KMS-11 (cell line): Measurements from ENCODE around the gene PROCR.

Source experiments
- H2AFZ ChIP-seq: fragments of 200-600 bp; sonication (generic); 2 replicates; pipeline ENCODE4 v1.6.1; 2016; ENCODE audit warnings: antibody characterized with exemption, mixed run types, low read depth
- H3K27ac ChIP-seq: fragments of 200-600 bp; sonication (generic); 2 replicates; pipeline ENCODE4 v1.6.1; 2016; ENCODE audit warnings: mild to moderate bottlenecking, mixed run types
- H3K27me3 ChIP-seq: fragments of 200-600 bp; sonication (generic); 2 replicates; pipeline ENCODE4 v1.6.1; 2017; ENCODE audit warnings: mild to moderate bottlenecking, low read depth, mixed run types, moderate library complexity; ENCODE audit not compliant: insufficient read depth
- H3K36me3 ChIP-seq: fragments of 200-600 bp; sonication (generic); 2 replicates; pipeline ENCODE4 v1.6.1; 2017; ENCODE audit warnings: mild to moderate bottlenecking, mixed run types; ENCODE audit not compliant: insufficient read depth
- H3K4me1 ChIP-seq: fragments of 200-600 bp; sonication (generic); 2 replicates; pipeline ENCODE4 v1.6.1; 2016; ENCODE audit warnings: mild to moderate bottlenecking, low read depth, mixed run types; ENCODE audit not compliant: poor library complexity, severe bottlenecking
- H3K4me2 ChIP-seq: fragments of 200-600 bp; sonication (generic); 2 replicates; pipeline ENCODE4 v1.7.0; 2016; ENCODE audit warnings: mild to moderate bottlenecking, mixed run types
- H3K4me3 ChIP-seq: fragments of 200-600 bp; sonication (generic); IDR thresholded peaks from 2 replicates; pipeline ENCODE4 v1.6.1; 2017; ENCODE audit warnings: low read depth, low read length, mixed read lengths; ENCODE audit not compliant: insufficient read depth
- H3K79me2 ChIP-seq: fragments of 200-600 bp; sonication (generic); 2 replicates; pipeline ENCODE4 v1.6.1; 2016; ENCODE audit warnings: low read depth, mixed run types; ENCODE audit not compliant: insufficient read depth
- H3K9ac ChIP-seq: fragments of 200-600 bp; sonication (generic); 2 replicates; pipeline ENCODE4 v1.6.1; 2016; ENCODE audit warnings: mild to moderate bottlenecking, mixed run types
- H4K20me1 ChIP-seq: fragments of 200-600 bp; sonication (generic); 2 replicates; pipeline ENCODE4 v1.6.1; 2016; ENCODE audit warnings: mild to moderate bottlenecking, mixed run types; ENCODE audit not compliant: insufficient read depth
- CTCF ChIP-seq: fragments of 200-600 bp; sonication (generic); conservative IDR thresholded peaks from 2 replicates; pipeline ENCODE4 v1.6.1; 2017; ENCODE audit warnings: low read depth, mild to moderate bottlenecking, antibody characterized with exemption, low read length, moderate library complexity, mixed read lengths

Gene PROCR

GRCh38 chr20:35223941-35224340 is 52.1 kb downstream of the PROCR start:
- no peak overlapping the region for H3K9ac ChIP-seq
- no peaks in the 10 kb centered on the region for H3K4me1 ChIP-seq
- no peaks in the 10 kb centered on the region for H4K20me1 ChIP-seq
- H3K27ac ChIP-seq = no peak overlapping the region
- H3K27me3 ChIP-seq = no peaks in the 10 kb centered on the region; the same call in none of the 2 replicates
- no peaks in the 10 kb centered on the region for H3K36me3 ChIP-seq
- no peak overlapping the region for H3K4me2 ChIP-seq
- TF ChIP-seq CTCF = no peak
- H2AFZ ChIP-seq = no peak overlapping the region
- H3K79me2 ChIP-seq = no peaks in the 10 kb centered on the region
- H3K4me3 ChIP-seq = no peak overlapping the region

GRCh38 chr20:35224536-35224935 is 52.7 kb downstream of the PROCR start:
- H3K27ac ChIP-seq = no peak overlapping the region
- H2AFZ ChIP-seq = no peak overlapping the region
- H4K20me1 ChIP-seq = no peaks in the 10 kb centered on the region
- no peak overlapping the region for H3K4me2 ChIP-seq
- no peak overlapping the region for H3K4me3 ChIP-seq
- no peaks in the 10 kb centered on the region for H3K4me1 ChIP-seq
- no peaks in the 10 kb centered on the region for H3K79me2 ChIP-seq
- no peaks in the 10 kb centered on the region for H3K36me3 ChIP-seq
- no peak overlapping the region for H3K9ac ChIP-seq
- TF ChIP-seq CTCF = no peak
- no peaks in the 10 kb centered on the region; the same call in none of the 2 replicates for H3K27me3 ChIP-seq

- no peaks in the 10 kb centered on the region for H4K20me1 ChIP-seq
- no peaks in the 10 kb centered on the region for H3K36me3 ChIP-seq
- H3K27ac ChIP-seq = no peak overlapping the region
- H3K4me1 ChIP-seq = no peaks in the 10 kb centered on the region
- no peak overlapping the region for H3K4me2 ChIP-seq
- H3K4me3 ChIP-seq = no peak overlapping the region
- H3K9ac ChIP-seq = no peak overlapping the region
- no peaks in the 10 kb centered on the region for H3K79me2 ChIP-seq
- TF ChIP-seq CTCF = no peak
- no peak overlapping the region for H2AFZ ChIP-seq
- no peaks in the 10 kb centered on the region; the same call in none of the 2 replicates for H3K27me3 ChIP-seq
Observed at GRCh38 chr20:35225319-35226125, 53.6 kb downstream of the PROCR start.

- Histone ChIP-seq H3K27me3 (no peaks in the 10 kb centered on the region; the same call in none of the 2 replicates), H3K27ac (no peak within 1 kb of the TSS), H3K4me2 (no peak within 1 kb of the TSS), H3K4me1 (no peaks in the 10 kb centered on the region), H2AFZ (no peak within 1 kb of the TSS), H3K9ac (no peak within 1 kb of the TSS), H3K79me2 (no peaks in the 10 kb centered on the region), H3K4me3 (no peak within 1 kb of the TSS), H3K36me3 (no peaks in the 10 kb centered on the region), H4K20me1 (no peaks in the 10 kb centered on the region)
- TF ChIP-seq CTCF = no peak
Observed at GRCh38 chr20:35226126-35226883, 54.4 kb downstream of the PROCR start, which contains the start of gene MMP24. TSS of gene MMP24 (plus strand) at chr20:35226690. CDS start at chr20:35226739, 49 bp downstream.
